ENCODE results near the gene STIP1. TPM values are rescaled to one million over a fixed set of nuclear protein-coding genes. Genes with fewer than 3 reads are reported as not detected.

Gene STIP1
- total and polyA plus RNA-seq, 2 of the 8 experiments (the other 6 are each of a cell fraction or from before 2014, with no cell fraction given) = 140 to 329 TPM

- H3K9ac ChIP-seq (replicated peaks in 1 of 4; ENCODE audit: extremely low read depth in 1 of 4, low read depth in 3 of 4, low read length in 3 of 4) = peak overlapping the region; percentile 66 to 74 (median 71)
- H4K8ac ChIP-seq (ENCODE audit: extremely low read depth, insufficient read depth, low read length) = peak overlapping the region; percentile 75
- peak overlapping the region; percentile 90; the same call in 1 of the 2 replicates for H2BK5ac ChIP-seq (ENCODE audit: low read depth, low read length)
- H3K14ac ChIP-seq (ENCODE audit: insufficient read length) = no peak overlapping the region
- H2BK15ac ChIP-seq (ENCODE audit: low read length) = peak overlapping the region; percentile 92; the same call in 1 of the 2 replicates
- peaks cover 0 to 48% (median 35%) of the 10 kb centered on the region in 4 experiments; a peak in 6 of 7 replicates for H3K4me1 ChIP-seq (replicated peaks in 1 of 4; ENCODE audit: control insufficient read depth in 3 of 4, insufficient read depth in 4 of 4, low read length in 3 of 4)
- H4K5ac ChIP-seq (ENCODE audit: insufficient read length, low read depth, low read length) = peak overlapping the region; percentile 70
- H3K9me3 ChIP-seq (ENCODE audit: insufficient read depth in 2 of 2, low read depth in 1 of 2, low read length in 1 of 2) = no peaks in the 10 kb centered on the region
- H2BK120ac ChIP-seq (replicated peaks; ENCODE audit: low read depth, low read length) = peak overlapping the region; percentile 18
- peak overlapping the region; percentile 79 for H4K91ac ChIP-seq (replicated peaks; ENCODE audit: insufficient read length, low read length)
- H3K56ac ChIP-seq (replicated peaks; ENCODE audit: insufficient read length, low read depth, low read length) = peak overlapping the region; percentile 95
- H3K4me3 ChIP-seq (ENCODE audit: extremely low read depth in 1 of 4, insufficient read depth in 2 of 4, low read depth in 3 of 4, low read length in 4 of 4) = peak overlapping the region; percentile 56 to 99 (median 90)
- peaks cover 6 to 21% of the 10 kb centered on the region in 2 experiments; a peak in 3 of 4 replicates for H3K79me2 ChIP-seq (ENCODE audit: control insufficient read depth in 1 of 2, insufficient read depth in 2 of 2, low read length in 2 of 2)
- H2BK20ac ChIP-seq (ENCODE audit: low read length) = no peak overlapping the region
- 4% methylated on average over 29 of the region's 46 CpGs; no CpG with 5 or more reads in 1 of the 2 experiments for WGBS, 2 experiments (ENCODE audit: extremely low coverage in 1 of 2, insufficient coverage in 1 of 2, insufficient read length in 1 of 2, insufficient replicate concordance in 2 of 2, low coverage in 1 of 2, low lambda C conversion rate in 2 of 2, missing lambda C conversion rate in 1 of 2)
- H3K18ac ChIP-seq (ENCODE audit: extremely low read depth, low read length) = peak overlapping the region; percentile 78
- H3K23ac ChIP-seq (ENCODE audit: insufficient read length) = no peak overlapping the region
- H4K20me1 ChIP-seq (replicated peaks in 1 of 2; ENCODE audit: control insufficient read depth in 1 of 2, insufficient read depth in 2 of 2, low read length in 2 of 2) = peaks cover 0 to 13% of the 10 kb centered on the region in 2 experiments
- peak overlapping the region; percentile 71 to 73 for H3K4me2 ChIP-seq (ENCODE audit: insufficient read depth in 1 of 2, low read depth in 2 of 2, low read length in 2 of 2)
- peak overlapping the region; percentile 67; the same call in 1 of the 2 replicates for H2AK5ac ChIP-seq (ENCODE audit: low read depth, low read length)
- H3K23me2 ChIP-seq (ENCODE audit: low read depth, low read length) = peaks cover 17% of the 10 kb centered on the region
- H3K36me3 ChIP-seq (ENCODE audit: control insufficient read depth in 2 of 4, insufficient read depth in 4 of 4, low read length in 3 of 4) = peaks cover 0 to 17% (median 4%) of the 10 kb centered on the region in 4 experiments; a peak in 4 of 8 replicates
- peak overlapping the region; percentile 63 for H3K4ac ChIP-seq (replicated peaks; ENCODE audit: insufficient read length, low read depth, low read length)
- ChIA-PET POLR2A (ENCODE audit: partially characterized antibody) (interaction anchor here (0.6 to 13.1 kb wide), 19 partner anchors 9 to 366 kb away, joined by 3 to 352 read pairs (median 6); partner anchors contain the start of genes BAD, DNAJC4, FERMT3 and GPR137), CTCF (ENCODE audit: partially characterized antibody) (interaction anchor here (1.0 to 10.0 kb wide), 11 partner anchors 8 to 111 kb away, joined by 3 to 102 read pairs (median 7); partner anchors contain the start of genes CATSPERZ, ESRRA, FERMT3 and NUDT22)
- peak overlapping the region; percentile 84; the same call in 1 of the 2 replicates for H2BK12ac ChIP-seq (ENCODE audit: low read depth, low read length)
- H2AFZ ChIP-seq (ENCODE audit: low read length) = no peak overlapping the region
- FAIRE-seq = no peak
- peaks cover 6% of the 10 kb centered on the region for H3K79me1 ChIP-seq (ENCODE audit: low read depth, low read length)
- H3K27me3 ChIP-seq (replicated peaks in 1 of 4; ENCODE audit: control insufficient read depth in 3 of 4, extremely low read depth in 1 of 4, insufficient read depth in 3 of 4, low read length in 3 of 4) = no peaks in the 10 kb centered on the region
- peak overlapping the region; percentile 61 for H3K27ac ChIP-seq (ENCODE audit: low read depth, low read length)
- DNase-seq (ENCODE audit: low read depth in 1 of 2, low spot score in 2 of 2) = no peak
- no peak for TF ChIP-seq BACH1 (IDR thresholded peaks at IDR 0.05; ENCODE audit: low read length)
- TF ChIP-seq MAX (IDR thresholded peaks at IDR 0.05) = 0 out of 2 replicates have a peak, but pooled peaks have one; percentile 5
- TF ChIP-seq SIN3A (conservative IDR thresholded peaks at IDR 0.05 in 1 of 2, IDR thresholded peaks at IDR 0.05 in 1 of 2; ENCODE audit: low read depth in 1 of 2, low read length in 2 of 2) = 0 out of 4 replicates have a peak, but pooled peaks of 1 of the 2 experiments have one; percentile 32
- TF ChIP-seq PHF8 (conservative IDR thresholded peaks at IDR 0.05; ENCODE audit: low read depth, low read length) = peak; percentile 44
- TF ChIP-seq CHD2 (IDR thresholded peaks at IDR 0.05; ENCODE audit: low read length) = no peak
- TF ChIP-seq POLR2A (IDR thresholded peaks at IDR 0.05; ENCODE audit: control extremely low read depth in 1 of 2, low read depth in 2 of 2, low read length in 2 of 2) = peak in 1 of 2 experiments; percentile 4; a peak in 2 of 3 replicates
- TF ChIP-seq TAF1 (IDR thresholded peaks at IDR 0.05; ENCODE audit: low read depth, low read length) = no peak
- TF ChIP-seq TEAD4 (IDR thresholded peaks at IDR 0.05; ENCODE audit: low read depth, low read length) = 0 out of 2 replicates have a peak, but pooled peaks have one; percentile 2
- no peak for TF ChIP-seq EP300 (IDR thresholded peaks at IDR 0.05; ENCODE audit: borderline replicate concordance in 1 of 2, low read depth in 2 of 2, low read length in 2 of 2)
- no peak for TF ChIP-seq NRF1 (IDR thresholded peaks at IDR 0.05; ENCODE audit: low read depth, low read length)
Measured at GRCh38 chr11:64245797-64246620, 60.0 kb downstream of the STIP1 start.

Measured in H1 (cell line).